ENCODE data around the gene TSC22D2.

DNA sequence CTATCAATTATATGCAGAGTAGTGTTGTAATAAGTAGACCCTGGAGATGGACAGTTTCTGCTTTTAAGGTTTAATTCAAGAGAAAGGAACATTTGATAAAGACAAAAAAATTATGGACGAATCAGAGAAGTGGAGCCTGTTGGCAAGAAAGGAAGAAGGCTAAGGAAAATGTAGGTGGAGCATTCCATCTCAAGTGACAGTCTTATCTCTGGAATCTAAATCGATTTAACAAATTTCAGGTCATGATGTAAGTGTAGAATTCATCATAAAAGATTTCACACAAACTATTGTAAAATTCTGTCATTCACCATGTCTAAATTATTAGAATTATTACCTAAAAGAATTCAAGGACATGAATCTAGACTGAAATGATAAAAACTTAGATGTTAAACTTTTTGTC lies 36.3 kb downstream of the TSC22D2 start:
- TF ChIP-seq EZH2 (IDR thresholded peaks at IDR 0.05; ENCODE audit: insufficient read depth, poor library complexity, severe bottlenecking) (no peak), EZH2phosphoT487 (IDR thresholded peaks at IDR 0.05; ENCODE audit: insufficient read depth, low read depth) (no peak)

Measured in GM23248 (cell line).